Adrenal gland (tissue), 5 donors: ENCODE measurements around the gene ITGB1BP1.

Experiments used
- POLR2A ChIP-seq, 2 donors: fragments of 450-650 bp; IDR thresholded peaks; one replicate each; pipeline ENCODE4 v1.6.1; 2017; ENCODE audit warnings: antibody characterized with exemption in 2 of 2, mild to moderate bottlenecking in 2 of 2, moderate library complexity in 1 of 2
- TF ChIP-seq, protein P1 (sequence below), 6 experiments: fragments of 450-650 bp in 4 of 6; fragments of 200-600 bp in 2 of 6; sonication (generic) in 1 of 6; IDR thresholded peaks; 1 replicate in 5 of 6; 2 replicates in 1 of 6; pipeline versions ENCODE4 v1.5.1 to v1.8.0; 2016 to 2021; ENCODE audit warnings: antibody characterized with exemption in 6 of 6, mild to moderate bottlenecking in 2 of 6, moderate library complexity in 1 of 6
- donor health status: DM: no; HTN: no; CAD: no.

- TF ChIP-seq, protein P1, sequence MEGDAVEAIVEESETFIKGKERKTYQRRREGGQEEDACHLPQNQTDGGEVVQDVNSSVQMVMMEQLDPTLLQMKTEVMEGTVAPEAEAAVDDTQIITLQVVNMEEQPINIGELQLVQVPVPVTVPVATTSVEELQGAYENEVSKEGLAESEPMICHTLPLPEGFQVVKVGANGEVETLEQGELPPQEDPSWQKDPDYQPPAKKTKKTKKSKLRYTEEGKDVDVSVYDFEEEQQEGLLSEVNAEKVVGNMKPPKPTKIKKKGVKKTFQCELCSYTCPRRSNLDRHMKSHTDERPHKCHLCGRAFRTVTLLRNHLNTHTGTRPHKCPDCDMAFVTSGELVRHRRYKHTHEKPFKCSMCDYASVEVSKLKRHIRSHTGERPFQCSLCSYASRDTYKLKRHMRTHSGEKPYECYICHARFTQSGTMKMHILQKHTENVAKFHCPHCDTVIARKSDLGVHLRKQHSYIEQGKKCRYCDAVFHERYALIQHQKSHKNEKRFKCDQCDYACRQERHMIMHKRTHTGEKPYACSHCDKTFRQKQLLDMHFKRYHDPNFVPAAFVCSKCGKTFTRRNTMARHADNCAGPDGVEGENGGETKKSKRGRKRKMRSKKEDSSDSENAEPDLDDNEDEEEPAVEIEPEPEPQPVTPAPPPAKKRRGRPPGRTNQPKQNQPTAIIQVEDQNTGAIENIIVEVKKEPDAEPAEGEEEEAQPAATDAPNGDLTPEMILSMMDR (IDR thresholded peaks at IDR 0.05): no peak
- TF ChIP-seq POLR2A (IDR thresholded peaks at IDR 0.05): no peak
These were observed 41.8 kb upstream of the ITGB1BP1 start for GRCh38 chr2:9465170-9465569.
